NCI-H226 (cell line): ENCODE data around the gene GRM8.
A peak's percentile ranks its signal among the peaks of the same experiment; 100 is the strongest.

Experiments
- DNase-seq: peaks from one replicate; pipeline ENCODE4 v3.0.0-alpha.2; 2015

GRM8 gene

DNA sequence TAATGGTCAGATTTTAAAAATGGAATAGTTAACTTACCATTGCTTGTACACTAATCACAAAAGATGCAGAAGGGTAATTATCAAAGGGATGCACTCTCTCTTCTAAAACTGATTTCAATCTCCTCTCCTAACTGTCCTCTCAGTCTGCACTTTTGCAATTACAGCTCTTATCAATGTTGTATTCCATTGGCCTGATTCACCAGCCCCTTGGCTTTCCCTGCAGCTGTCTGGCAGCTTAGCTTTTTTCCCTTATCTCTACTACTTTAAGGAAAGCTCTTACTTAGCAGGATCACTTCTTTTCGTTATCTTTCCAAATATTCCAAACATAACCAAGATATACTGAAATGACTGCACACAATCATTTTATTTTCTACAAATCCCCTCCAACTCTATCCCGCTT, 448.8 kb downstream of the GRM8 start:
- peak; percentile 69 for DNase-seq

- DNase-seq = peak; percentile 58
These were observed 449.6 kb downstream of the GRM8 start for GRCh38 chr7:126803060-126803665.

GRCh38 chr7:126801733-126802132, 451.0 kb downstream of the GRM8 start:
- no peak for DNase-seq

GRCh38 chr7:126799541-126799940, 453.2 kb downstream of the GRM8 start:
- no peak for DNase-seq

- no peak for DNase-seq
These were observed 460.2 kb downstream of the GRM8 start for GRCh38 chr7:126792521-126792920.

DNA sequence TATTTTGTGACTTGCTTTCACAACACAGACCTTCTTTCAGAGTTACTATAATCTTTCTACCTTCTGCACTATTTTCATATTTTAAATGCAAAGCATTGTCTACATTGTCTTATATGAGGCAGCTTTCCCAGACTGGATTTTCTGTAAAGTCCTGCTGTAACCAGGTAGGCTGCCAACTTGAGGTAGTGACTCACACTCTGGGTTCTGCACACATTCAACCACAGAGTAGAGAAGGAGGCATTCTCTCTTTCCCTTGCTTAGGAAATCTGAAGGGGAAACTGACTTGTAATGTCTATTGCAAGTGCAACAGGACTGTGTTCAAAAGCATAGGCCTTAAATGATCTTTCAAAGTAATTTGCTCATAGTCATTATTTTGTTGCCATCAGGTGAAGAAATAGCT, 461.4 kb downstream of the GRM8 start:
- peak; percentile 43 for DNase-seq

- DNase-seq = no peak
These were observed 462.0 kb downstream of the GRM8 start for GRCh38 chr7:126790763-126791162.

DNA sequence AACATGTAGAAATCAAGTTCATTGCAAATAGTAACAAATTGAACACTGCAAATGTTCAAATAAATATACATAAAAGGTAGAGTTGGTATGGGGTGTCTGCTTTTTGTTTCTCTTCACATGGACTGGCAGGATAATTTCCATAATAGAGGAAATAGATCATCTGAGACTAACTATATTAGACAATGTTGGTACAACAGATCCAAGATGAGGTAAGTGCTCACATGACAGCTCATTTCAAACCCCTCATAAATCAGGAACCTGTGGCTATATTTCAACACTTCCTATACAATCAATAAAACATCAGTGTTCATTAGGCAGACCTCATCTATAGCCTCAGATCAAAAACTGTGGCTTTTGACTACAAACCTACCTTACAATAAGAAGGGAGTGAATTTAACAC, 469.1 kb downstream of the GRM8 start:
- no peak for DNase-seq

DNA sequence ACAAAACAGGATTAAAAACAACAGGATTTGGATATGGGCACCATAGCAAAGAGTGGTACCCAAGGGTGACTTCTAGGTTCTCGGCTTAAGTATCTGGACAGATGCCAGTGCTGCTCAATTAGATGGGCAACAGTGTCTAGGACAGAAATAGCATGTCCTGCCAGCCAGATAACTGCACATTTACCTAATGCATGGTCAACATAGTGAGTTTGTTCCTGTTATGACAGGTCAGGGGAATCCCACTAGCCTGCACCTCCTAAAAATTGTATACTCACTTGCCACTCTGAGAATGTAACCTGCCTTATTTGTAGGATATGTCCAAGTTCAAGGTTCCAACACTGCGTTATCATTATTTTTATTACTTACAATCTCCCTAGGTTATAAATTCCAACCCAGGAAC, 471.7 kb downstream of the GRM8 start:
- no peak for DNase-seq

DNA sequence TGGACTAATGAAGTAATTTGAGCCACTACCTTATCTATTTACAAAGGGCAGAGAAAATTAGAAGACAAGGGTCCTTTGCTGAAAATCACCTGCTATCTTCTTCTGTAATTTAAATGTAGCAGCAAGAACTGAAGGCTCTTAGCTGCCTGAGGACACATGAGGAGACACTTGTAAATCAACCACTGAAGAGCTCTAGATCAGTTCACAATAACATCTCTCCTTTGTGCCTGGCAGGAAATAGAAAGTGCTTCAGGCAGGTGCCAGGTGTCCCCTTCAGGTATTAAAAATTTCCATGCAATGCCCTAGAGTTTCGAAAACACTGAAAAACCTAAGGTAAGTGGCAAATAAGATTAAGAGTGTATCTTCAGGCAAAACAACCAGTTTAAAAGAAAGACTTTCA, 474.6 kb downstream of the GRM8 start:
- DNase-seq = no peak

- DNase-seq = no peak
These were observed 476.2 kb downstream of the GRM8 start for GRCh38 chr7:126776498-126776897.

- DNase-seq = no peak
These were observed 478.7 kb downstream of the GRM8 start for GRCh38 chr7:126774077-126774476.

GRCh38 chr7:126768836-126769235, 483.9 kb downstream of the GRM8 start:
- DNase-seq = no peak

- DNase-seq = no peak
These were observed 491.7 kb downstream of the GRM8 start for GRCh38 chr7:126760914-126761577.

DNA sequence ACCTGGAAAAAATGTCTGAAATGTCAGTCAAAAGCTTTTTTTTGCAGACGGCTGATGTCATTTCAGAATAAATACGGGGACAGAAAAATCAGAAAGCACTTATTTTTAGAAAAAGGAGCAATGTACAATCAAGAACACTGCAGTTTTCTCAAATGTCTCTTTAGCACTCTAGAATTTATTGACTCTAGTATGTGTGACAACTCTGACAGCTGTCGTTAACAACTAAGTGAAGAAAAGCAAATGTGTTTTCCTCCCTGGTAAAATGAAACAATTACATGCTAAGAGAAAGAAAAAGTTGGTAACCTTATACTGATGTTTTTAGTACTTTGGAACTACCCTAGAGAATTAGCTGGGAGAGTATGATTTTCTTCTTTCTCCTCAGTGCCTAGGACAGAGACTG, 497.4 kb downstream of the GRM8 start:
- DNase-seq = no peak

- no peak for DNase-seq
These were observed 502.4 kb downstream of the GRM8 start for GRCh38 chr7:126750207-126750911.

GRCh38 chr7:126728967-126729366, 523.8 kb downstream of the GRM8 start:
- no peak for DNase-seq

- DNase-seq = peak; percentile 53
These were observed 524.8 kb downstream of the GRM8 start for GRCh38 chr7:126727930-126728391.

- no peak for DNase-seq
These were observed 528.7 kb downstream of the GRM8 start for GRCh38 chr7:126723966-126724544.

DNA sequence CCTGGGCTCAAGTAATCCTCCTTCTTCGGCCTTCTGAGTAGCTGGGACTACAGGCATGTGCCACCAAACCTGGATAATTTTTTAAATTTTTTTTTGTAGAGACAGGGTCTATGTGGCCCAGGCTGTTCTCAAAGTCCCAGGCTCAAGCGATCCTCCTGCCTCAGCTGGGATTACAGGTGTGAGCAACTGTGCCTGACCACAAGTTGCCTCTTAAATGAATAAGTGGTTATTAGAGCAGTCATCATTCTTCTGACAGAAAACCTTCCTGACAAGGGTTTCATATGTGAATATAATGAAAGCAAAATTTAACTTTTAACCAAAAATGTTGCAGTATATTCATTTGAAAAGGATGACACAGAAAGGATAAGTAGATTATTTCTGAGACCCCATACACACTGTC, 532.5 kb downstream of the GRM8 start:
- no peak for DNase-seq

DNA sequence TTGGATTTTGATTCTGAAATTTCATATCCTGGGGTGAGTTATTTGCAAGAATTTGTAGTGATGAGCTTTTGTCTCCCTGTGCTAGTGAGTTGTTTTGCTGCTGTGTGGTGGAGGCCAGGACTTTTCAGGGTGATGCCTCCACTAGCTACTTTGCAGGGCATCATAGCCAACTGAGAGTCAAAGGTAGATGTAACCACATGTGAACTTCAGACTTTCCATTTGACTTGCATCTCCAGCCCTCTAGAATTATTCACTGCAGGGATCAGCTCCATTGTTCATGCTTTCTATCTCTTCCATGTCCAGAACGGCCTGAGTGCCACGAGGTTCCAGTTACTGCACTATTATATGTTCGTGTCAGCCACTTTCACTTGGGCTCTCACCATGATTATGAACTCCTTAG, 534.3 kb downstream of the GRM8 start:
- DNase-seq = no peak

GRCh38 chr7:126716321-126716720, 536.4 kb downstream of the GRM8 start:
- no peak for DNase-seq

DNA sequence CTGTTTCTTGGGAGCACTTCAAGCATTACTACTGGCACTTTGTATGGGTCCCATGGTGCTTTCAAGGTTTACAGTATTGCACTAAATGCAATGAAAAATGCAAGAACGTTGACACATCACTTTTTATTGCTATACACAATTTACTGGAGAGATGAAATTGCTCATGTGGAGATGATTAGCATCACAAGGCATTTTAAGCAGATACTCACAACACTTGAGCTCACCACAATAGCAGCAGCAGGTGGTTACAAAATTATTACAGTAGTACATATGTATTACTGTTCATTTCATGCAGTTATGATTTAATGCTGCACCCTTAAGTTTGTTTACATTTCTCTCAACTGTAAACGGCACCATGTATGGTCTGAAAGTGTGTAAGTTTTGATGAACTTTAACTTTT, 537.7 kb downstream of the GRM8 start:
- DNase-seq = no peak
